Erythroblast (primary cell): ENCODE results near the gene CCDC81.

Source experiments
- GATA1 ChIP-seq: IDR thresholded peaks from 2 replicates; pipeline ENCODE4 v1.6.1; 2011; ENCODE audit warnings: low read depth, mild to moderate bottlenecking, control low read depth, low read length, moderate library complexity
- POLR2A ChIP-seq: IDR thresholded peaks from 2 replicates; pipeline ENCODE4 v1.6.1; 2011; ENCODE audit warnings: mild to moderate bottlenecking, low read length

DNA sequence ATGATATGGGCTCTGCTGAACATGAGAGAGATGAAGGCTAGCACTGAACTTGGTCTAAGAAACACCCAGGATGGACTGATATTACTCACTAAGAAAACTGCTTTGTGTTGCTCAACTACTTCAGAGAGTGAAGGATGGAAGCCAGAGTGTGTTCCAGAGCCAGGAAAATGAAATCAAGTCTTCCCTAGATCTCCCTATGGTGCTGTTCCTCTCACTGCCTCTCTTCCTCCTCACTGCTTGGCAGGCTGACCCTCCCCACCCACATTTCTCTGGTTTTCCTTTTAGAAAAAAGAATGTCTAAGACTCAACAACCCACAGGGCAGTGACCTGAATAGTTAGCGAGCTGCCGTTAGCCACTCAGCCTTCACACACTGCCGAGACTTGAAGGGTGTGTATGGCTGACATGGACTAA lies 65.6 kb downstream of the CCDC81 start:
- TF ChIP-seq POLR2A = no peak
- no peak for TF ChIP-seq GATA1
